ENCODE data around the gene RABEP2.
"Not testable (repeated sequence)": the region's sequence is repeated elsewhere in the genome, so short reads cannot be mapped to it uniquely, and the experiment has no call there.

The RABEP2 gene

DNA sequence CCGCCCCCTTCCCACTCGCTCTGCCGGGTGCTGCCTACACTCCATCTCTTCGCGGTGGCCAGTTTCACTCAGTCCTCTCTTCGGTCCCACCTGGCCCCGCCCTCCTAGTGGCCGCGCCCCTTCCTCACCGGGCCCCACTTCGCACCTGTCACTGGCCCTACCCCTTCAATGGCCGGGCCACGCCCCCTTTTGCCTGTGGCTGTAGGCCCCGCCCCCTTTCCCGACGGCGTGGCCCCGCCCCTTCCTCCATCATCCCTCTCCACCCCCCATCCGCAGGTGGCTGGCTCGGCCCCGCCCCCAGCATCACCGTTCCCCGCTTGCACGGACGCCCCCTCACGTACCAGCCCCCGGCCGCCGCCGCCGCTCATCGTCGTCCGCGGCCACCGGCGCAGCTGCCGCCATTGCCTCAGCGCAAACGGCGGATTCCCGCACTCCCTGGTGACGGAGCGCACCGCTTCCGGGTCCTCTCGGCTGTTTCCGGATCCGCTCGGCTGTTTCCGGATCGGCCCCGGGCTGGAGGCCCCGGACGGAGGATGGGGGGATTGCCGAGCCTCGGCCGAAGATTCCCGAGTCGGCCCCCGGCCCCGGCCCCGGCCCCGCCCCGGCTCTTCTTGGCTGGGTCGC is at the start of gene RABEP2:
RABEP2 (minus strand) TSS at position 477 of the 624 bp plus-strand sequence; CDS start at position 402, 75 bp downstream.
- in situ Hi-C loops (cut with MboI; ENCODE audit: low sequenced_read_pairs) = no loop called here

DNA sequence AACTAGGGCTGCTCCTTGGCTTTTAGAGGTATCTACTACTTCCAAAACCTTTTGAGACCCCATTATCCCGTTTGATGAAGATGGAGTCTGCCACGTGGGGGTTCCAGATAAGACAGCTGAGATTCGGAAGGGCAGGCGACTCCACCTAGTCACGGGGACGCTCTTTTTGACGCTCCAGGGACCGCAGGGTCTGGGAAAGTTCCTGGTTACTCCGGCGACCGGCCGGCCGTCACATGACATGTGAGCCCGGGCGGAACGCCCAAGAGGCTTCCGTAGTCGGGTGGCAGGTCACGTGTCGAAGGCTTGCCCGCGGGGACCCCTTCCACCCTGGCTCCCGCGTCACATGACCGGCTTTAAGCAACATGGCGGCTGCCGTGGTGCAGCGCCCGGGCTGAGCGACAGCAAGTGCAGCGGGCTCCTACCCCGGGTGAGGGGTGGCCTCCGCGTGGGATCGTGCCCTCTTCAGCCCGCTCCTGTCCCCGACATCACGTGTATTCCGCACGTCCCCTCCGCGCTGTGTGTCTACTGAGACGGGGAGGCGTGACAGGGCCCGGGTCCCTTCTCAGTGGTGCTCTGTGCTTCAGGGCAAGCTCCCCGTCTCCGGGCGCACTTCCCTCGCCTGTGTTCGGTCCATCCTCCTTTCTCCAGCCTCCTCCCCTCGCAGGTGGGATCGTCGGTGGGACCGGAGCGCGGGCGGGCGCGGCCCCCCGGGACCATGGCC is 49.6 kb upstream of the RABEP2 start, which contains the start of gene SPNS1:
SPNS1 (plus strand) TSS at position 342 of the 721 bp plus-strand sequence; CDS start at position 716, 374 bp downstream.
- in situ Hi-C loops (cut with MboI; ENCODE audit: low sequenced_read_pairs) = no loop called here

DNA sequence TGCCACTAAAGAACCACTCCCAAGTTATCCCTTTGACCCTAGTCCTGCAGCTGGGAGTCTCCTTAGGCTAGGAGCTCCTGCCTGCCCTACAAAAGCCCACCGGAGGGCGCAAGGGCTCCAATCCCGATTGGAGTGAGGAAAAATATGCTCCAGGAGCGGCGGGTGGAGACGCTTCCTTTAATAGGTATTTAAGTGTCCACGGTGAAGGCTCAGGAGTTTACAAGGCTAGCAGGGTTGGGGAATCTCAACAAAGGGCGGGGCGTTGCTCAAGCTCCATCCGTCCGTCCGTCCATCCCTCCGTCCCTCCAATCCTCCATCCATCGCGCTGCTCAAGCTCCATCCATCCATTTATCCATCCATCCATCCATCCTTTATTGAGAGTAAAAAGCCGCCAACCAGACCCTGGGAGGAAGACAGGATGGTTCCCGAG is 49.0 kb upstream of the RABEP2 start:
- in situ Hi-C loops (cut with MboI; ENCODE audit: low sequenced_read_pairs) = no loop called here

DNA sequence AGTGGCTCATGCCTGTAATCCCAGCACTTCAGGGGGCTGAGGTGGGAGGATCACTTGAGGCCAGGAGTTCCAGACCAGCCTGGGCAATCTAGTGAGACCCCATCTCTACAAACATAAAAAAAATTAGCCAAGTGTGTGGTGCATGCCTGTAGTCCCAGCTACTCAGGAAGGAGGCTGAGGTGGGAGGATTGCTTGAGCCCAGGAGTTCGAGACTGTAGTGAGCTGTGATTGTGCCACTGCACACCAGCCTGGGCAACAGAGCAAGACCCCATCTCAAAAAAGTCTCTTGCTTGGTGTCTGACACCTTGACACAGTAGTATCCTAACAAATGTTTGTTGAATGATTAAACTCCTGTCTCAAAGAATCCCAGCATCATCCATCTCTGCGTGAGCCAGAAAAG is 44.7 kb upstream of the RABEP2 start:
- in situ Hi-C loops (cut with MboI; ENCODE audit: low sequenced_read_pairs) = not testable (repeated sequence)

DNA sequence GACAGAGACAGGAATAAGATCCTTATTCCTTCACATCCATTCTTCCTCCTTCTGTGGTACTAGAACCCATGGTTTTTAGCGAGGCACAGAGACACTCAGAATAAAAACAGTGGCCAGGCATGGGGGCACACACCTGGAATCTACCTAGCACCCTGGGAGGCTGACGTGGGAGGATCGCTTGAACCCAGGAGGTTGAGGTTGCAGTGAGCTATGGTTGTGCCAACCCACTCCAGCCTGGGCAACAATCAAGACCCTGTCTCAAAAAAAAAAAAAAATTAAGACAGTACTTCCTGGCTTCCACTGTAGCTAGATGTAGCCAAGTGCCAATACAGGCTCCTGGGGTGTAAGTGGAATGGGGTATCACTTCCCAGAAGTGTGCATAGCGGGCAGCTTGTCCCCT is 42.1 kb upstream of the RABEP2 start:
- in situ Hi-C loops (cut with MboI; ENCODE audit: low sequenced_read_pairs) = no loop called here

GRCh38 chr16:28964496-28964895 is 39.5 kb upstream of the RABEP2 start:
- in situ Hi-C loops (cut with MboI; ENCODE audit: low sequenced_read_pairs) = no loop called here

GRCh38 chr16:28964072-28964471 is 39.0 kb upstream of the RABEP2 start:
- in situ Hi-C loops (cut with MboI; ENCODE audit: low sequenced_read_pairs) = no loop called here

DNA sequence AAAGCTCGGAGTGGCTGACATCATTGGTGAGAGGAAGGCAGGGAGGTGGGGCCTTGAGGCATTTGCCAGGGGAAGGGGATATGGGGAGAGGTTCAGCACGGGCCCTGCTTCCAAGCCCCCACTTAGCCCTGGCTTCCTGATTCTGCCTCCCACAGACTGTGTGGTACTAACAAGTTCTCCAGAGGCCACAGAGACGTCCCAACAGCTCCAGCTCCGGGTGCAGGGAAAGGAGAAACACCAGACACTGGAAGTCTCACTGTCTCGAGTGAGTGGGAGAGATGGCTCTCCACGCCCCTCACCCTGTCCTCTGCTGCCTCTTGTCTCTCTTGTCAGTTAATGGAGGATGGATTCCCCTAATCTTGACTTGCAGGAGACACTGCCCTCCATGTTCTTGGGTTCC is 33.8 kb upstream of the RABEP2 start:
- in situ Hi-C loops (cut with MboI; ENCODE audit: low sequenced_read_pairs) = no loop called here

DNA sequence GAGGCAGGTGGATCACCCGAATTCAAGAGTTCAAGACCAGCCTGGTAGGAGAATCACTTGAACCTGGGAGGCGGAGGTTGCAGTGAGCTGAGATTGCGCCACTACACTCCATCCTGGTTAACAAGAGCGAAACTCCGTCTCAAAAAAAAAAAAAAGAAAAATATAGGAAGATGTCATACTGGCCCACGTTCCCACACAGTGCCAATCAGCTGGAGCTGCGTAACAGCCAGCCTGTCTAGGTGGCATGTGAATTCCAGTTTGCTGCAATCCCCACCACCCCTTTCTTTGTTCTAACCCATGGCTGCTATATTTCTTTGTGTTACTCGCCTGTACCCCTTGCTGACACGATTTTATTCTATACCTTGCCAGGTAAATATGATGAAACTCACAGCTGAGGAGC is 33.2 kb upstream of the RABEP2 start:
- in situ Hi-C loops (cut with MboI; ENCODE audit: low sequenced_read_pairs) = no loop called here

- in situ Hi-C loops (cut with MboI; ENCODE audit: low sequenced_read_pairs) = no loop called here
Observed at GRCh38 chr16:28951410-28951943, 26.4 kb upstream of the RABEP2 start.

GRCh38 chr16:28950648-28951409 is 25.8 kb upstream of the RABEP2 start, which contains the start of gene NFATC2IP:
TSS of gene NFATC2IP (plus strand) at chr16:28950937. CDS start at chr16:28951012, 75 bp downstream.
- in situ Hi-C loops (cut with MboI; ENCODE audit: low sequenced_read_pairs) = no loop called here

GRCh38 chr16:28946681-28947080 is 21.6 kb upstream of the RABEP2 start:
- in situ Hi-C loops (cut with MboI; ENCODE audit: low sequenced_read_pairs) = no loop called here

DNA sequence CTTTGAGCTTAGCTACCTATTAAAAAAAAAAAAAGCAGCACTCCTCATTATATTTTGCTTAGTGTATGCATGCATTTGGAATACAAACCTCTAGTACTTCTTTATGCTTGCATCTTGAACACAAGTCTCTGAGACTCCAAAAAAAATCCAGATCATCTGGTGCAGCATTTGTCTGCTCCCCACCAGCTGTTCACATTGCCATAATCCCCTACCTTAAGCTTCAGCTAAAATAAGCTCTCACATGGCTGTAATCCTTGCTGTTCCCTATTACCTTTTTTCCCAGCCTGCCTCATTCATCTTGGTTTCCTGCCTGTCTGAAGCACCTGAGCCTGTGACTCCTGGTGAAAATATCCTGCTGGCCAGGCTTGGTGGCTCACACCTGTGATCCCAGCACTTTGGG is 18.2 kb upstream of the RABEP2 start:
- in situ Hi-C loops (cut with MboI; ENCODE audit: low sequenced_read_pairs) = no loop called here

GRCh38 chr16:28939825-28940224 is 14.8 kb upstream of the RABEP2 start:
- in situ Hi-C loops (cut with MboI; ENCODE audit: low sequenced_read_pairs) = not testable (repeated sequence)

- in situ Hi-C loops (cut with MboI; ENCODE audit: low sequenced_read_pairs) = no loop called here
Observed at GRCh38 chr16:28938721-28939120, 13.7 kb upstream of the RABEP2 start.

DNA sequence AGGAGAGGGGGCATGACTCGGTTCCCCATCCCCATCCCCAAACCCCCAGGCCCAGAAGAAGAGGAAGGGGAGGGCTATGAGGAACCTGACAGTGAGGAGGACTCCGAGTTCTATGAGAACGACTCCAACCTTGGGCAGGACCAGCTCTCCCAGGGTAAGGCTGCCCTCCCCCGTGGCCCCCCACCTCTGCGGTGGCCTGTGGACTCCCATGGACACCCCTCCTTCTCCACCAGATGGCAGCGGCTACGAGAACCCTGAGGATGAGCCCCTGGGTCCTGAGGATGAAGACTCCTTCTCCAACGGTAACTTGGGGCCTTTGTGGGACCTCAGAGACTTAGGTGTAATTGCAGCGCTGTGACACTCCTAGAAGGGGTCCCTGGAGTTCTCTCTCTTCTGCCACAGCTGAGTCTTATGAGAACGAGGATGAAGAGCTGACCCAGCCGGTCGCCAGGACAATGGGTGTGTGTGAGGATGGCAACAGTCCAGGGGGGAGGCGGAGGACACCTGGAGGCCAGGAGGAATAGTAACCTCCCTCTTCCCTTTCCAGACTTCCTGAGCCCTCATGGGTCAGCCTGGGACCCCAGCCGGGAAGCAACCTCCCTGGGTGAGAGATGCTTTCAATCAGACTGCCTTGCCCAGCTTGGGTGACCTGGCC is 12.3 kb upstream of the RABEP2 start:
- in situ Hi-C loops (cut with MboI; ENCODE audit: low sequenced_read_pairs) = no loop called here

GRCh38 chr16:28936784-28937155 is 11.7 kb upstream of the RABEP2 start:
- in situ Hi-C loops (cut with MboI; ENCODE audit: low sequenced_read_pairs) = no loop called here

DNA sequence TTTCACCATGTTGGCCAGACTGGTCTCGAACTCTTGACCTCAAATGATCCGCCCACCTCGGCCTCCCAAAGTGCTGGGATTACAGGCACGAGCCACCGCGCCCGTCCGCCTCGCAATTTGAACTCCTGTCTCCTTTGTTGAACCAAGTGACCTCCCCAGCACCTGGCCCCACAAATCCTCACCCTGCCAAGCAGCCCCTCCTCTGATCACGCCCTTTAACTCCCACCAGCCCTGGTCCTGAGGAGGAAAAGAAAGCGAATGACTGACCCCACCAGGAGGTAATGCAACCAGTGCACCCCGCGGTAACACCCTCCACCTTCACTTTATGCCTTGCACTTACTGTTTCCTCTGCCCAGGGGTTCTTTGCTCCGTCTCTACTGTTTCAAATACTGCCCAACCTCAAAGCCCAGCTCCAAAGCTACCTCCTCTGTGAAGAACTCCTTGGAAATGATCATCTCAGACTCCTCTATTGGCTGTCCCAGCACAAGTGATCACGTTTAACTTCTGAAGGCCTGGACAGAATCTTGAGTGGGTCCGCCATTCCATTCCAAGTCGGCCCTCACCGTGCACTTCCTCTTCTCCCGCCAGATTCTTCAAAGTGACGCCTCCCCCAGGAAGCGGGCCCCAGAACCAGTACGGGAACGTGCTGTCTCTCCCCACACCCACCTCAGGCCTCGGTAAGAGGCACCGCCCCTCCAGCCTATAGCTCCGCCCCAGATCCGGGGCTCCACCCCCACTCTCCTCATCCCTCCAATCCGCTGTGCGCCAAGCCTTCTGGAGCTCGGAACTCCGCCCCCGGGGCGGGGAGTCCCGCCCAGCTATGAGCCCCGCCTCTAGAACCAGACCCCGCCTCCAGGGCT is 11.1 kb upstream of the RABEP2 start:
- in situ Hi-C loops (cut with MboI; ENCODE audit: low sequenced_read_pairs) = no loop called here

DNA sequence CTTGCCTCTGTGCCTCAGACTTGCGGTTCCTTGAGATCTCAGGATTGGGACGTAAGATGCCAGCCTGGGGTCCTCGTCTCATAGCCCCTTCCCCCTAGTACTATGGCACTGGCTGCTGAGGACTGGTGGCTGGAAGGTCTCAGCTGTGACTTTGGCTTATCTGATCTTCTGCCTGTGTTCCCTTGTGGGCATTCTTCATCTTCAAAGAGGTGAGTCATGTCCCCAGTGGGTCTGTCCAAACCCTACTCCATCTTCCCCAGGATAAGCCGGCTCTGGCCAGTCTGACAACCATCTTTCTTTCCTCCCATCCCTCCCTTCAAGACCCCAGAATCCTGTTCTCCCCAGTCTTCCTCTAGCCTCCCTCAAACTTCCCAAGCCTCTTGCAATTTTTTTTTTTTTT is 10.3 kb upstream of the RABEP2 start:
- in situ Hi-C loops (cut with MboI; ENCODE audit: low sequenced_read_pairs) = no loop called here

- in situ Hi-C loops (cut with MboI; ENCODE audit: low sequenced_read_pairs) = no loop called here
Observed at GRCh38 chr16:28933171-28933570, 8.1 kb upstream of the RABEP2 start.

Data from hTERT RPE-1 (cell line).